Fibroblast of peridontal ligament (primary cell): ENCODE measurements around the gene MGMT.

Experiments
- DNase-seq: peaks from one replicate; pipeline ENCODE4 v3.0.0-alpha.2; 2010; ENCODE audit errors: extremely low read depth

The MGMT gene

DNA sequence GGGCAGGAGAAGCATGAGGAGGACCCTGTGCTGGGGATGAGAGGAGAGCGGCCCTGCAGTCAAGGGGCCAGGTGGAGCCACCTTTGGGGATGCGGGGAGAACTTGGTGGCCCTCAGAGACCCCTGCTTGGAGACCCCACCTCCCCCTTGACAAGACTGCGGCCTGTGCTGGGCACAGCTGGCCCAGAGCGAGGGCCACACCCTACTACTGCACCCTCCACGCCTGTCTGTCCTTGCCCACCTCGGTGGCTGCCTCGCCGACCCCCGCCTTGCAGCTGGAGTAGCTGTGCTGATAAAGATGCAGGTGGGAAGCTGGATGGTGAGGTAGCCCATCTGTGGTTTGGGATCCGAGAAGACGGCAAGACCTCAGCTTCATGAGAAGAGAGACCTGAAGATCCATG is 186.8 kb downstream of the MGMT start:
- no peak for DNase-seq

DNA sequence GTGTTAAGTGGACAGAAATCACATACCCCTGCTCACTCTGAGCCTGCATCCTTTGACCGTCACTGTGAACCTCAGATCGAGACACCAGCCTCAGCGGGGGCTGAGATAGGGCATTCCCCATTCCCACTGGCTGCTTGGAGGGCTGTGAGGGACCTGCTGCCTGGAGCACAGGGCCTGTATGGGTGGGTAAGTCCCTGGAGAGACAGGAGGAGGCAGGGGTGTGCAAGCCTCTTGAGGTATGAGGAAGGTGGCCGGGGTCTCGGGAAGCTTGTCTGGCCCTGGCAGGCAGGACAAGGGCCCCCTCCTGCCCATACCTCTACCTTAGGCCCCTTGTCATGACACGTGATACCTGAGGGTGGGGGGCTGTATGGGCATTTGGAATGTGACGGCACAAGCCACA is 187.4 kb downstream of the MGMT start:
- no peak for DNase-seq

DNA sequence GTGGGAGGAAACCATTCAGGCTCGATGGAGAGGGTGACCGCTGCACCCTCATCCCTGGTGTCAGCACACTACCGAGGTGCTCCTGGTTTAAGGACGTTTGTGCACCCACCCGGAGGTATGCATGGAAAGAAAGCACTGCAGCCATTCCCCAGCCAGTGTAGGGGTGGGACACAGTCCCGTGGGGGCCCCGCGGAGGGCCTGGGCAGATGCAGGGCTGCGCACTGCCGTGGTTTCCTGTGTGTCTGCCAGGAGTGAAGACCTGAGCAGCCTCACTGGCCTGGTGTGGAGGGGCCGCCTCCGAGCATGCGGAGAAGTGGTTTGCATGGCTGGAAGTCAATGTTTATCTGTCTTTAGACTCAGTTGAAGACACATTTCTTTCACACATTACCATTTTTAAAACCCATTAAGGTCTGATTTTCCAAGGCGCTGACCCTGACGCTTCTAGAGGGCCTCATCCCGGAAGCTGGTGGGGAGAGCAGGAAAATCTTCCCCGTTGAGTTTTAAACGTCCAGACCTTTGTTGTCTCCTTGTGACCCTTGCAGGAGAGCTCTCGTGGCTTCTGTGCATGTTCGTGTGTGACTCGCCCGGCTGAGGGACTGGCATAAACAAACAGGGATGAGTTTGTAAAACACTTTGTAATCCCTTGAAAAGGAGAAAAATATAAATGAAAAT is 188.1 kb downstream of the MGMT start:
- no peak for DNase-seq

DNA sequence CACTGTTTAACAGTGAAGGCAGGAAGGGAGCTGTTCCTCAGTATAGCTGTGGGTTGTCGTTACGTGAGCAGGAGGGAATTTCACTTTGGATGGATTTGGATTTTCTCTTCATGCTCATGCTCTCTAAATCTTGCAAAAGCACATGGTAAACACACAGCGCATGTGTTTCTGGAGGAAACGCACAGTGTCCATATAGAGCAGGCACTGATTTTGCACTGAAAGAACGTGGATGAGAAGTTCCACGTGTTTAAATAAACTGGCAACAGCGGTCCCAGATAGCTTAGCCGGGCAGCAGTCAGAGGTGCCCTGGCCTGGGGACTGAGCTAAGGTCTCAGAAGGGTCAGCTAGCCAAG is 188.6 kb downstream of the MGMT start:
- DNase-seq: no peak

DNA sequence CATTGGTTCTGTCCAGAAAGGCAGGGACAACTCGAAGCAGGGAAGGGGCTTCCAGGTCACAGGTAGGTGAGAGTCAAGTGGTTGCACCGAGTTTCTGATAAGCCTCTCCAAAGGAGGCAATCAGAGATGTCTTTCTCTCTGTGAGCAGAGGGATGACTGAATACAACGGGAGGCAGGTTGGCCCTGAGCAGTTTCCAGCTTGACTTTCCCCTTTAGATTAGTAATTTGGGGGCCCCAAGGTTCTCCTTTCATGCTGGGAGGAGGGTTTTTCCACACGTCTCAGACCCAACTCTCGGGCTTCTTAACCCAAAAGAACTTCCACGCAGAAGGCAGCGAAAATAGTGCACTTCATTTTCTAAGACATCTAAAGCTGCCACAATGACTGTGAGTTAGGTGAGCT is 189.6 kb downstream of the MGMT start:
- DNase-seq: no peak

DNA sequence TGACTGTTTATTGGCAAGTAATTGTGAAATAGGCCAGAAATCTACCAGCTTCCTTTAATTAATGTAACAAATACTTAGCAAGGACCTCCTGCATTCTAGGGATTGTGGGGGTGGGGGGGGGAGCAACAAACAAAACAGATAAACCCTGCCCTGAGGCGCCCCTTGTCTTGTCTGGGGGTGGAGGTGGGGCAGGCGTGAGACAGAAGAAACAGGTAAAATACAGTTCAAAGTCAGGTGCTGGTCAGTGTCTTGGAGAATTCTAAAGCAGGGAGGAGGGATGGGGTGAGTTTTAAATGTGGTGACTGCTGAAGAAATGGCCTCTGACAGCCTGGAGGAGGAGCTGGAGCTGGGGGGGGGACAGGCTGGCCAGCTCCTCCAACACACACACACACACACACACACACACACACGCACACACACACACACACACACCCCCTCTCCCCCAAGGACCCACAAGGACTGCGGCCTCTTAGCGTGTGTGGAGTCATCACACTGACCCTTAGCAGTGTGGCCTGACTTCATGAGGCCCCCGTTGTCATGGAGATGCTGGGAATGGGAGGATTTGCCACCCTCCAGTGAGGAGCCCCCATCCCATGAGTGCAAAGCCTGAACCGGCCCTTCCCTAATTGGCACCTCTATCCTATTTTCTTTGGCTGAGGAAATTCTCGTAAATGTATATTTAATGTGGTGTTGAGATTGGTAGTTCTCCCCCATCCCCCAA is 190.4 kb downstream of the MGMT start:
- no peak for DNase-seq

DNA sequence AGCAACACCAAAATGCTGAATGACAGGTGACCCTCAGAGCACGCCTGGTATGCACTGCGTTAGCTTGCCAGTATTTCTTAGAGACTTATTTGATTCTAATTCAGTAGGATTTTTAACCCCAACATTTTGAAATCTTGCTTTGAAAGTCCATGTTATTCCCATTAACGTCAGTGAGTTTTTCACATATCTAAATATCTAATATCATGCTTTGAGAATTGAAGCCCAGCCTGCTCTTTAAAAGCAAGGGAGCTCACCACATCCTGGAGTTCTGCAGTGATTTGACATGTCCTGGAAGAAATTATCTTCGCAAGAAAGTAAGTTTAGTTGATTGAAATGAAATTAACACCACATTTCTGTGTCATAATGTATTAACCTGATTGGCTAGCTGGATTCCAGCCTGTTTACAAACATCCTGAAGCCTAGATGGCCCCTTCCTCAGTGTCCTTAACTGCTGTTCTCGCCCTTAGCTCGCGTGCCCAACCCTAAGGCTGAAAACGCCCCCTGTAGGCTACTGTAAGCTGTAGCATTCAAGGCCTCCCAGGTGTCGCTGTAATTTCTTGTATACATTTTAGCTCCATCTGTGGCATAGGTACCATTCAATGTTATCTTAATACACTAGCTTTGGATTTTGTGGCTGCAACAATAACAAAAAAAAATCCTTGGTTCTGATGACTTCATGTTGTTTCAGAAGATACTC is 191.5 kb downstream of the MGMT start:
- no peak for DNase-seq

DNA sequence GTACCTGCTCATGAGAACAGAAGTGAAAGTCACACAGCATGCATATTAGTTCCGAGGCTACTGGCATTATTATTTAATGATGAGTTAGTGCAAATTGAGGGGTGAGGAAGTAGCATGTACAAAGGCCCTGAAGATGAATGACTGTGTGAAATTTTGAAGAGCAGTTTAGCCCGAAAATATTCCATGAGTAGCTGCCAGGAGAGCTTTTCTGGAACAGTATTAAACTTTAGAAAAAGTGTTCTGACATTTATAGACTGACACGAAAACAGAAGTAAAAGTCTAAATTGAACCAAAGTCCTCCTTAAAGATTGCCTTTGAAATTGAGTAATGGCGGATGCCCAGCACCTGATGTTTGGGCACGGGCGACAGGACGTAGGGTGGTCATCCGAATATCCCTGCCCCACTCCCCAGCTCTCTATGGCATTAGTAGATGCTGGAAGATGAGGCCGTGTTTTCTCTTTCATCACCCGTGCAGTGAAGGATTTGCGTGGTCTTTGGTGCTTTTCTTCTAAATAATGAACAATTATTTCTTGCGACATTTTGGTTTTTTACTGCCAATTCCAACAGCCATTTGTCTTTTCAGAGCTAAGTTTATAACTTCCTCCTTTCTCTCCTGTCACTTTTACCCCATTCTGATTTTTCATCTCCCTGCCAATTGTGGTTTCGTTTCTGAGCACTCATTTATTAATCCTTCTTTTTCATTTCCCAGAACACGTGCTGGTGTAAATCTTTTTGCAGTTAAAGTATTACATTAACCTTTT is 192.6 kb downstream of the MGMT start:
- no peak for DNase-seq

DNA sequence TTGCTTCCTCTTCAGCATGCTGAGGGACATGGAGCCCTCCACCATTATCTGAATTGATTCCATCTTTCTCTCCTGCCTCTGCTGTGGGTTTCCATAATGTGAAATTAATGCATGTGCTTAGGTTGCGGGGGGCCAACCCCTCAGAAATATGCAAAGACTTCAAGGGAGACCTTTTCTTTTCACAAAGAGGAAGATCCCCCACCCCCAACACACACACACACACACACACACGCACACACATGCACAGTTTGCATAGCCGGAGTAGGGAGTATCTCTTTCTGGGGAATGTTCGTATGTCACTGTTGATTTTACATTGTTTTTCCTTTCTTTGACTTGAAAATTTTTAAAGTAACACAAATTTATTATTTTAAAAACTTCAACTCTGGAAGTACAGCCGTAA is 193.5 kb downstream of the MGMT start:
- DNase-seq: no peak

DNA sequence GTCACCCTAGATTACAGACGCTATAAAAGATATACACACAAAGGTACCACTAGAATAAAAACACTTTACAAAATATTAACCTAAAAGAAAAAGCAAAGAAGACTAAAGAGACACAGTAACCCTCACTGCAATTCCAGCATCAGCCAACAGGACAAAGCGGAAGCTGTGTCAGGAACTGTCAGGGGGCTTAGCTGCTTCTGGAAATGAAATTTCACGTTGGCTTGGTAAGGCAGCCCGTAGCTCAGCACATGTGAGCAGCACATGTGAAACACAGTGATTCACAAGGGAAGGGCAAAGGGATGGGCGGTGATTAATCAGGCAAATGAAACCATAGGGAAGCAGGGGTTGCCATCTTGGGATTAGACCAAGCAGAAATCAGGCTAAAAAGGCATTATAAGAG is 195.4 kb downstream of the MGMT start:
- DNase-seq: no peak

DNA sequence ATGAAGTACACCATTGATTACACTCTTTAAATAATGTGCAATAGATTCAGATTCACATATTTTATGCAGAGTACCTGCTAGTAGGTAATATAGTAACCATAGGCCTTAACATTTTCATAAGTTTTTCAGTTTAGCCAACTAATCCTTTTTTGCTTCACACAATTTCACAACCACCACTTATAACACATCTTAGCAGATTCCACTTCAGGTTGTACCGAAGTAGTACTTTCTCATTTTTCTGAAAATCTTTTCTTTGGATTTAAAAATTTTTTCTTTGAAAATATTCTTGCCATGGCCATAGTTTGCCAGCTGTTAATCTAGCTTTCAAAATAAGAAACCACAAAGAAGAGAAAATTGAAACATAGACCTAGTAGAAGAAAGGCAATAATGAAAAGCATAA is 203.1 kb downstream of the MGMT start:
- no peak for DNase-seq

DNA sequence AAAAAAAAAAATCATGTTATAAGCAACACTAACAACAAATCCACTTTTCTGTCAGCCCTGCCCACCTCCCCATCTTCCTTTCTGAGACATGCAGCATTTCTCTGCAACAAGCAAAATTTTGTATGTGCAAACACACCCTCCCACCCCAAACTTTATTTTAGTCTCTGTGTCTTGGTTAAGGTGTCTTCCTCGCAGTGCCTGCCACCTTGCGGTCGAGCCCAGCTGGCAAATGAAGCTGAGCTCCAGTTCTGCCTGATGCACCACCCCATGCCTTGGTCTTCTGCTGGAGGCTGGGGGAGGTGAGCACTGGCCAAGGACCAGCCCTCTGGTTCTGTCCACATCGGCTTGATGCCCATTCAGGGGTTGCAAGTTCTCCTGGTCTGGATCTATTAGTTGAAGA is 206.3 kb downstream of the MGMT start:
- DNase-seq: no peak

DNA sequence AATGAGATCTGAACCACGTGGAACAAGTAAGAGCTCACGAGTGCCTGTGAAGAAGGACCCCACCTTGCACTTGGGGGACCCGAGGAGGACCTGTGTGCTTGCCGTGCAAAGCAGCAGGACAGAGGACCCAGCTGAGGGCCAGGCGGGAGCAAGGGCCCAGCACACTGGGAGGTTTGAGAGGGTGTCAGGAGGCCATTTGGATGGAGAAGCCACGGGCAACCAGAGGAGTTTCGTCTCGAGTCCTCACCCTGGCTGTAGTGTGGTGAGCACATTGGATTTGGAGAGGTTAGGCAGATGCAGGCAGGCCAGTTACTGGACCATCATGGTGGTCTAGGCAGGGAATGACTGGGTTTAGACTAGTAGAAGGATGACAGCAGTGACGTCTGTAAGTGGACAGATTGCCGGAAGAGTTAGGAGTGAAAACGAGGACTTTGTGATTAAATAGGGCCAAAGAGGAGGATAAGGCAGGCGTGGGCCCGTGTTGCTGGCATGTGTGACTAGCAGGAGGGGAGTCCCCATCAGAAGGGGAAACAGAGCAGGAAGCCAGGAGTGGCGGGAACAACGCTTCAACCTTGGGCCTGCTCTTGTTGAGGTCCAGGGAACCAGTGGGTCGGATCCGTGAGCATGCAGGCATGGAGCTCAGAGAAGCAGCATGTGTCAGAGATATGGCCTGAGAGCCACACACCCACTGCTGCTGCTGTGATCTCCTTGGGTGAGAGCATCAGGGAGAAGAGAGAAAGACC is 208.2 kb downstream of the MGMT start:
- no peak for DNase-seq

DNA sequence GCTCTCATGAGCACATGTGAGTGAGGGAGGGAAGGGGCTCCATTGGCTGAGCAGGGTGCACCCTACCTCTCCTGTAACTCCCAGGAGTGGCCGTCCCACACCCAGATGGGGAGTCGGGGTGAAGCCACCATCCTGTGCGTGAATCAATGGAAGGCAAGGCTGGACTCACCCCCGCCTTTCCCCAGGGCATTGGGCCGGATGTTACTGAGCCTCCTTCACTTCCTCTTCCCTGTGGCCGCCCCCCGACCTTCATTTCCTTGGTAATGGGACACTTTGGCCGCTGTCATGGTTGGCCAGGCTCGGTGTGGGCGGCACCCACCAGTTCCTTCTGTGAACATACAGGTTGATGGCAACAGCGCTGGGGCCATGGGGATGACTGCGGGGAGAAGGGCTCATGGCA is 209.0 kb downstream of the MGMT start:
- DNase-seq: no peak

DNA sequence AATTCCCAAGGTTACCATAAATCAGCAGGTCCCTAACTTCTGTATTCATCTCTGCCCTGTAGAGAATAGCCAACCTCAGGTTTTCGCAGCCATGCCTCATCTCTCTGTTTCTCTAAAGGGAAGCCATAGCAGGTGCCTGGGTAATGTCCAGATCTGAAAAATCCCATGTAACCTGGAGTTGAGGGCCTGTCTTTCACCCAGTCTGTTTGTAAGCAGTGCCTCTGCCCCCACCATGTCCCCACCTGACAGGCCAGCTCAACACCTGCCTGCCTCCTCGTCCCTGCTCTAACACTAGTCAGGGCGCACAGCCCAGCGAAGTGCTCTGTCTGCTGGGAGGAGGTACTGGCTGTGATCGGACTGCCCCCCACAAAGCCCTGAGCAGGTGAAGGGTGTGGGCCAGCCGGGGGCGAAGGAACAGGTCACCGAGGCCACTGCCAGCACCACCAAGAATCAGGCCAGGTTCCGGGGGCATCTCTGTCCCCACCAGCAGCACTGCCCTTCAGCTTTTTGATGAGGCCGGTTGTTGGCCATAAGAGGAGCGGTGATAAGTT is 210.4 kb downstream of the MGMT start:
- no peak for DNase-seq

DNA sequence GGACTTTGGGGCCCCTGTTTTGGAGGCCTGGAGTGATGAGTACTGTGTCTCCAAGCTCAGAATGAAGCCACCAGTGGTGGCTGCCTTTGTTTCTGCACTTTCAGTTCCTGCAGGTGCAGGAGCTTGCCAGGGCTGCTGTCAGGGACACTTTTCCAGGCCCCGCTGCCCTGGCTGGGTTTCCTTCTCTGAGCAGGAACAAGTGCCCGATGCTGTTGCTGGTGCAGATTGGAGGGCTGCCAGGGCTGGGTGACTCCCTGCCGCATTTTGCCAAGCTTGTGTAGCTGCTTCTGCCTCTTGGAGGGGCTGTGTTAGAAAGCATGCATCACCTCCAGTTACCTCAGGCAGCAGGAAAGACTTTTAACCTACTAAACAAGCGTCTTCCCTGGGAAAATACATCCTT is 211.1 kb downstream of the MGMT start:
- DNase-seq: no peak

DNA sequence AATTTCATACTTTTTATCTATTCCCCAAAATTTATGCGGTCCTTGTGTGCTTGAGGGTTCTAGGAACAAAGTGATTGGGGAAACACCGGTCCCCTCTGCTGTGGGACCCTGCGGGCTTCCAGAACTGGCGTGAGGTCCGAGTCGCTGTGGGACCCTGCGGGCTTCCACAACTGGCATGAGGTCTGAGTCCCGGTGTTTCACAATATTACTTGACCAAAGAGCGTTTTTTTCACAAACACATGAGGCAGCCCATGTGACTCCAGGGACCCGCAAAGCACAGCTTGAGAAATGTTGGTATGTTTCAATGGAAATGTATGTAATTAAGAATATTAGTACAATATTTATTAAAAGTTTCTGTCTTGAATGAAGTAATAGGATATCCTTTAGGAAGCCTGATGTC is 212.2 kb downstream of the MGMT start:
- no peak for DNase-seq

DNA sequence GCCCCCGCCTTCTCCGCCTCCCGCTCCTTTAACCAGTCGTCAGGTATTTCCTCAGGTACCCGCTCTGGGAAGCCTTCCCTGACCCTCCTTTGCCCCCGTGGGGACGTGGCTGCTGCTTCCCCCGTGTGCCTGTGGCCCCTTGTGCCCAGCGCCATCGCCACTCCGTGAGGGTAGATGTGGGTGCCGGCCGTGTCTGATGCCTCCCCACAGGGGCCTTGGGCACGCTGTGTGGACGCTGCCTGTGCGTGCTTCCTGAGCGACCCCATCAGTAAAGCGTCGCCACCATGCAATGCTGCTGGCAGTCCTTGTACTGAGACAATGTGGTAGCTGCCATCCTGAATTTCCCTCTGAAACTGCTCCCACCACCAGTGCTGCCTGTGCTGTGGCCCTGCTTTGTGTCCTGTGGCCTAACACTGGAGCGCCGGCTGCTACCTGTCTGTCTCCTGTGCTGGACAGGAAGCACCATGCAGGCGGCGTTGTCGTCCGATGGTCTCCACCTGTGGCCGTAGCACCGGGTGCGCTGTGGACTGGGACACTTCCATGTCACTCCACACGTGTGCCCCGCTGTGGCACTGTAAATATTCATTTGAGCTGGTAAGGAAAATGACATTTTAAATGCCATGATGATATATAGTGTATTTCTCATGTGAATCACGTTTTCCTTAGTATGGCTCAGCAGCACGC is 213.8 kb downstream of the MGMT start:
- DNase-seq: no peak

DNA sequence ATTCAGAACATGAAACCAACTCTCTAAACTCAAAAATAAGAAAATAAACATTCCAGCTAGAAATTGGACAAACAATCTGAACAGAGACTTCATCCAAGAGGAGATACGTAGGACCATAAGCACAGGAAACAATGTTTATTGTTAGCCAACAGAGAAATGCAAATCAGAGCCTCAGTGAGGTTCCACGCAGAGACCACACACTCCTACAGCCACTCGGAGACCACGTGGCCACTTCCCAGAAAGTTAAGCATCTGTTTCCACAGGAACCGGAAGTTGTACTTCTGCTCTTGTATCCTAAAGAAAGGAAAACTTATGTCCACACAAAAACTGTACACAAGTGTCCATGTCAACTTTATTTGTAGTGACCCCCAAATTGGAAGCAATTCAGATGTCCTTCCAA is 214.8 kb downstream of the MGMT start:
- DNase-seq: no peak

DNA sequence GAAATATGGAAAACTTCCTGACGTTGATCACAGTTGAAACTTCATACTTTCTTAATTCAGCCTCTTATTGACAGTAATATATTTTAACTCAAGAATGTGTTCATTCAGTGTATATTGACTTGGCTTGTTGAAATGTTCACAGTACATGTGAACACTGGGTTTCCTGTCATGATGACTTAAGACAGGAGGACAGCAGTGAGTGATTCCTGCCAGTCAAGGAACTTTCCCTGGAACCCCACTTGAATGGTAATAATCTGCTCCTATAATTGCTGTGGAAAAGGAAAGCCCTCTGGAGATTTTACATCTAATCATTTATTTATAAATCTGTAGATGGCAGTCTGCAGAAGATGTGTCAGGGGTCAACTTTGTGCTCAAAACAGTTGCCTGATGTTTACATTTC is 216.5 kb downstream of the MGMT start:
- no peak for DNase-seq

DNA sequence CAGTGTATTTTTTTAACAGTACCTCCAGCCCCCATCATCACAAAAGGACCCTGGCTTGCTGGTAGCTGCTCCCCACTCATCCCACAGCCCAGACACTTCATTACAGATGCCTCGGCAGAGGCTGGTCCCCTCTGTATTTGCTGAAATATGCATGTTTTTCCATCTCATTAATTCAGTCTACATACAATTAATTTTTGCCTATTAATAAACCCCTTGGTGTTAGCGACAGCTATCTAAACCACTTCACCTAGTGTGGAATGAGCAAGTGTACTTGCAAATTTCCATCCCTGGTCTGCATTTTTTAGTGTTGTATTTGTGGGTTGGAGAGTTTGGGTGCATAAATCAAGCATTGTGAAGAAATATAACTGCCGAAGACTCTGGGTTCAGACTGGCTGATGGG is 216.9 kb downstream of the MGMT start:
- no peak for DNase-seq
